Activated naive CD4-positive, alpha-beta T cell treated with anti-CD3 and anti-CD28 coated beads, Interleukin-2, amount 10 ng/mL, durations not matched to agents 7 days and 5 days (primary cell): ENCODE data around the gene CLMN.
"Not testable (repeated sequence)": the region's sequence is repeated elsewhere in the genome, so short reads cannot be mapped to it uniquely, and the experiment has no call there.

ENCODE experiments used
- CTCF ChIA-PET: fragments of 350-600 bp; sonication (Branson Sonifier 250); formaldehyde crosslinking; loops from one replicate; lab custom pipeline; 2021; ENCODE audit warnings: antibody characterized with exemption; lab: Charles Lee
- DNase-seq: peaks from one replicate; pipeline ENCODE4 v3.0.0-alpha.2; 2020
- H3K27ac Mint-ChIP-seq: one replicate; pipeline ENCODE4 v1.8.0; 2021; ENCODE audit warnings: mild to moderate bottlenecking, moderate library complexity, mixed read lengths
- H3K27me3 Mint-ChIP-seq: one replicate; pipeline ENCODE4 v1.8.0; 2021; ENCODE audit warnings: mild to moderate bottlenecking, mixed read lengths
- H3K36me3 Mint-ChIP-seq: one replicate; pipeline ENCODE4 v1.8.0; 2021; ENCODE audit warnings: mixed read lengths
- H3K4me1 Mint-ChIP-seq: one replicate; pipeline ENCODE4 v1.8.0; 2021; ENCODE audit warnings: mixed read lengths
- H3K4me3 Mint-ChIP-seq: one replicate; pipeline ENCODE4 v1.8.0; 2021; ENCODE audit warnings: mild to moderate bottlenecking, moderate library complexity, mixed read lengths
- H3K9me3 Mint-ChIP-seq: one replicate; pipeline ENCODE4 v1.8.0; 2021; ENCODE audit warnings: mixed read lengths

CLMN gene

GRCh38 chr14:95175670-95176069 lies 144.0 kb downstream of the CLMN start:
- H3K27me3 Mint-ChIP-seq, H3K4me1 Mint-ChIP-seq, H3K27ac Mint-ChIP-seq, H3K36me3 Mint-ChIP-seq, DNase-seq, CTCF ChIA-PET, H3K9me3 Mint-ChIP-seq, H3K4me3 Mint-ChIP-seq: not testable (repeated sequence)

- Mint-ChIP-seq H3K9me3 (peaks cover 2% of the 10 kb centered on the region), H3K36me3 (no peaks in the 10 kb centered on the region), H3K4me1 (no peaks in the 10 kb centered on the region), H3K27me3 (peaks cover 3% of the 10 kb centered on the region), H3K27ac (no peak overlapping the region), H3K4me3 (no peak overlapping the region)
- CTCF ChIA-PET: no interaction called here
- DNase-seq: no peak
Observed at GRCh38 chr14:95174184-95174792, 145.4 kb downstream of the CLMN start.

GRCh38 chr14:95173518-95173917 lies 146.2 kb downstream of the CLMN start:
- H3K36me3 Mint-ChIP-seq: no peaks in the 10 kb centered on the region
- no peak overlapping the region for H3K27ac Mint-ChIP-seq
- H3K9me3 Mint-ChIP-seq: peaks cover 2% of the 10 kb centered on the region
- H3K27me3 Mint-ChIP-seq: peaks cover 1% of the 10 kb centered on the region
- no peak overlapping the region for H3K4me3 Mint-ChIP-seq
- no peaks in the 10 kb centered on the region for H3K4me1 Mint-ChIP-seq
- CTCF ChIA-PET: no interaction called here
- no peak for DNase-seq

GRCh38 chr14:95167177-95167576 lies 152.5 kb downstream of the CLMN start:
- H3K4me3 Mint-ChIP-seq: no peak overlapping the region
- H3K4me1 Mint-ChIP-seq: no peaks in the 10 kb centered on the region
- no peak for DNase-seq
- H3K9me3 Mint-ChIP-seq: peaks cover 16% of the 10 kb centered on the region
- H3K27ac Mint-ChIP-seq: no peak overlapping the region
- no peaks in the 10 kb centered on the region for H3K36me3 Mint-ChIP-seq
- peaks cover 4% of the 10 kb centered on the region for H3K27me3 Mint-ChIP-seq
- CTCF ChIA-PET: no interaction called here

GRCh38 chr14:95165517-95165916 lies 154.2 kb downstream of the CLMN start:
- DNase-seq: no peak
- H3K27me3 Mint-ChIP-seq: peaks cover 8% of the 10 kb centered on the region
- no peak overlapping the region for H3K27ac Mint-ChIP-seq
- no peak overlapping the region for H3K4me3 Mint-ChIP-seq
- H3K36me3 Mint-ChIP-seq: no peaks in the 10 kb centered on the region
- H3K9me3 Mint-ChIP-seq: peaks cover 16% of the 10 kb centered on the region
- CTCF ChIA-PET: no interaction called here
- H3K4me1 Mint-ChIP-seq: no peaks in the 10 kb centered on the region

- no peak overlapping the region for H3K4me3 Mint-ChIP-seq
- no peak overlapping the region for H3K27ac Mint-ChIP-seq
- no peaks in the 10 kb centered on the region for H3K36me3 Mint-ChIP-seq
- CTCF ChIA-PET: no interaction called here
- H3K9me3 Mint-ChIP-seq: peaks cover 16% of the 10 kb centered on the region
- DNase-seq: no peak
- peaks cover 8% of the 10 kb centered on the region for H3K27me3 Mint-ChIP-seq
- H3K4me1 Mint-ChIP-seq: peaks cover 3% of the 10 kb centered on the region
Observed at GRCh38 chr14:95164506-95164905, 155.2 kb downstream of the CLMN start.

GRCh38 chr14:95163666-95164065 lies 156.0 kb downstream of the CLMN start:
- H3K4me1 Mint-ChIP-seq: peaks cover 5% of the 10 kb centered on the region
- H3K4me3 Mint-ChIP-seq: no peak overlapping the region
- peaks cover 16% of the 10 kb centered on the region for H3K9me3 Mint-ChIP-seq
- H3K27me3 Mint-ChIP-seq: peaks cover 8% of the 10 kb centered on the region
- H3K27ac Mint-ChIP-seq: no peak overlapping the region
- no peak for DNase-seq
- CTCF ChIA-PET: no interaction called here
- H3K36me3 Mint-ChIP-seq: no peaks in the 10 kb centered on the region

- H3K27ac Mint-ChIP-seq: no peak overlapping the region
Observed at GRCh38 chr14:95163132-95163531, 156.6 kb downstream of the CLMN start.

GRCh38 chr14:95162641-95163040 lies 157.1 kb downstream of the CLMN start:
- Mint-ChIP-seq H3K27ac (no peak overlapping the region), H3K9me3 (peaks cover 15% of the 10 kb centered on the region), H3K27me3 (peaks cover 8% of the 10 kb centered on the region), H3K4me1 (peaks cover 15% of the 10 kb centered on the region), H3K36me3 (no peaks in the 10 kb centered on the region), H3K4me3 (no peak overlapping the region)
- DNase-seq: no peak
- CTCF ChIA-PET: no interaction called here

More at GRCh38 chr14:95163132-95163531, 156.6 kb downstream of the CLMN start:
- peaks cover 16% of the 10 kb centered on the region for H3K9me3 Mint-ChIP-seq
- H3K27me3 Mint-ChIP-seq: peaks cover 8% of the 10 kb centered on the region
- H3K36me3 Mint-ChIP-seq: no peaks in the 10 kb centered on the region
- DNase-seq: no peak
- CTCF ChIA-PET: no interaction called here
- H3K4me1 Mint-ChIP-seq: peaks cover 10% of the 10 kb centered on the region
- no peak overlapping the region for H3K4me3 Mint-ChIP-seq

GRCh38 chr14:95157327-95158189 lies 162.2 kb downstream of the CLMN start, which contains the start of gene DICER1:
DICER1 (minus strand) TSS chr14:95157529; CDS start chr14:95133458, 24,071 bp downstream.
- peaks cover 44% of the 10 kb centered on the region for H3K4me1 Mint-ChIP-seq
- H3K27me3 Mint-ChIP-seq: peaks cover 4% of the 10 kb centered on the region
- DNase-seq: peak; percentile 95
- peaks cover 10% of the 10 kb centered on the region for H3K36me3 Mint-ChIP-seq
- CTCF ChIA-PET: interaction anchor here (0.7 kb wide), 1 partner anchor 77 kb away, joined by 3 read pairs; no protein-coding TSS in a partner anchor
- H3K27ac Mint-ChIP-seq: peak within 1 kb of the TSS; percentile 99
- peak within 1 kb of the TSS; percentile 94 for H3K4me3 Mint-ChIP-seq
- no peaks in the 10 kb centered on the region for H3K9me3 Mint-ChIP-seq

GRCh38 chr14:95157048-95157326 lies 162.7 kb downstream of the CLMN start:
- Mint-ChIP-seq H3K36me3 (peaks cover 10% of the 10 kb centered on the region), H3K27me3 (peaks cover 4% of the 10 kb centered on the region), H3K9me3 (no peaks in the 10 kb centered on the region), H3K27ac (peak overlapping the region; percentile 99), H3K4me3 (peak overlapping the region; percentile 94), H3K4me1 (peaks cover 46% of the 10 kb centered on the region)
- DNase-seq: no peak
- CTCF ChIA-PET: interaction anchor here (0.7 kb wide), 1 partner anchor 77 kb away, joined by 3 read pairs; no protein-coding TSS in a partner anchor

- DNase-seq: peak; percentile 54
Observed at GRCh38 chr14:95156161-95157047, 163.3 kb downstream of the CLMN start.

GRCh38 chr14:95155045-95155444 lies 164.7 kb downstream of the CLMN start:
- H3K36me3 Mint-ChIP-seq: peaks cover 10% of the 10 kb centered on the region
- peak overlapping the region; percentile 78 for H3K4me3 Mint-ChIP-seq
- DNase-seq: no peak
- no peaks in the 10 kb centered on the region for H3K27me3 Mint-ChIP-seq
- H3K9me3 Mint-ChIP-seq: no peaks in the 10 kb centered on the region
- H3K27ac Mint-ChIP-seq: no peak overlapping the region
- CTCF ChIA-PET: no interaction called here
- H3K4me1 Mint-ChIP-seq: peaks cover 53% of the 10 kb centered on the region

More at GRCh38 chr14:95156161-95157047, 163.3 kb downstream of the CLMN start:
- H3K4me1 Mint-ChIP-seq: peaks cover 50% of the 10 kb centered on the region
- peaks cover 10% of the 10 kb centered on the region for H3K36me3 Mint-ChIP-seq
- no peaks in the 10 kb centered on the region for H3K27me3 Mint-ChIP-seq
- H3K4me3 Mint-ChIP-seq: peak overlapping the region; percentile 78
- no peaks in the 10 kb centered on the region for H3K9me3 Mint-ChIP-seq
- peak overlapping the region; percentile 89 for H3K27ac Mint-ChIP-seq
- CTCF ChIA-PET: interaction anchor here (0.8 kb wide), 1 partner anchor 378 kb away, joined by 3 read pairs; no protein-coding TSS in a partner anchor

GRCh38 chr14:95153866-95154265 lies 165.8 kb downstream of the CLMN start:
- no peak overlapping the region for H3K27ac Mint-ChIP-seq
- no peak for DNase-seq
- H3K27me3 Mint-ChIP-seq: no peaks in the 10 kb centered on the region
- H3K4me1 Mint-ChIP-seq: peaks cover 51% of the 10 kb centered on the region
- no peaks in the 10 kb centered on the region for H3K9me3 Mint-ChIP-seq
- no peak overlapping the region for H3K4me3 Mint-ChIP-seq
- CTCF ChIA-PET: interaction anchor here (1.2 kb wide), 1 partner anchor 385 kb away, joined by 3 read pairs; no protein-coding TSS in a partner anchor
- H3K36me3 Mint-ChIP-seq: peaks cover 10% of the 10 kb centered on the region
